22Rv1 (cell line): ENCODE measurements around the gene NENF.

ENCODE experiments used
- ZFX ChIP-seq: fragments of 450-650 bp; IDR thresholded peaks from 2 replicates; pipeline ENCODE4 v1.6.1; 2017; ENCODE audit warnings: antibody characterized with exemption, borderline replicate concordance
- TF ChIP-seq, protein P1 (sequence below): fragments of 450-650 bp; IDR thresholded peaks from 2 replicates; pipeline ENCODE4 v1.5.1; 2017; ENCODE audit warnings: mild to moderate bottlenecking

DNA sequence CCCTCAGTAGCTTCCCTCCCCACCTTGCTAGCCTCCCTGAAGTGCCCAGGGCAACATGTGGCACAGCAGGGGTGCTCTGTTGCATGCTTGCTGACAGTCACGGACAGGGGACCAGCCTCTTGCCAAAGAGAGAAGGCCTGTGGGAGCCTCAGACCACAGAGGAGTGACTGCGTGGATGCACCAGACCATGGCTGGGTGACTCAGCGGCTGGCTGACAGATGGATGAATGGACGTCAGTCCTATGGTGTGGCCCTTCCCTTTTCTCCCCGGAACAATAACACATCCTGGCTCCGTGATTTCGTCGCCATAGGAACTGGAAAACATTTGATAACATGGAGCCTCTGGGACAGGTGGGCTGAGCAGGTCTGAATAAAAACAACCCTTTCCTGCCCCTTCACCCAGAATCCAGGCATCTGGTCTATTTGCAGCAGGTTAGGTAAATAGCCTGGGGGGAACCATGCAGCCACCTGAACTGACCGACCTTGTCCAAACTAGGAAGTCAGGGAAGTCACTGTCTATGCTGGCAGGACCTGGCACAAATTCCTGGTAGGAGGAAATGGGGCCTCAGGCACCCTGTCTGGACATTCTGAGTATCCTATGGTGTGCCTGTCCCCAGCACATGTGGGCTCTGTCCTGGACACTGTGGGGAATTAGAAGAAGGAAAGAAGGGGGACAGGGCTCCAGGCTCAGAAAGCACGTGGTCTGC is 53.3 kb downstream of the NENF start:
- TF ChIP-seq, protein P1, sequence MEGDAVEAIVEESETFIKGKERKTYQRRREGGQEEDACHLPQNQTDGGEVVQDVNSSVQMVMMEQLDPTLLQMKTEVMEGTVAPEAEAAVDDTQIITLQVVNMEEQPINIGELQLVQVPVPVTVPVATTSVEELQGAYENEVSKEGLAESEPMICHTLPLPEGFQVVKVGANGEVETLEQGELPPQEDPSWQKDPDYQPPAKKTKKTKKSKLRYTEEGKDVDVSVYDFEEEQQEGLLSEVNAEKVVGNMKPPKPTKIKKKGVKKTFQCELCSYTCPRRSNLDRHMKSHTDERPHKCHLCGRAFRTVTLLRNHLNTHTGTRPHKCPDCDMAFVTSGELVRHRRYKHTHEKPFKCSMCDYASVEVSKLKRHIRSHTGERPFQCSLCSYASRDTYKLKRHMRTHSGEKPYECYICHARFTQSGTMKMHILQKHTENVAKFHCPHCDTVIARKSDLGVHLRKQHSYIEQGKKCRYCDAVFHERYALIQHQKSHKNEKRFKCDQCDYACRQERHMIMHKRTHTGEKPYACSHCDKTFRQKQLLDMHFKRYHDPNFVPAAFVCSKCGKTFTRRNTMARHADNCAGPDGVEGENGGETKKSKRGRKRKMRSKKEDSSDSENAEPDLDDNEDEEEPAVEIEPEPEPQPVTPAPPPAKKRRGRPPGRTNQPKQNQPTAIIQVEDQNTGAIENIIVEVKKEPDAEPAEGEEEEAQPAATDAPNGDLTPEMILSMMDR = no peak
- TF ChIP-seq ZFX = no peak
